Endothelial cell (in vitro differentiated cells): ENCODE results near the gene CCDC180. TPM values are rescaled to one million over a fixed set of nuclear protein-coding genes. Genes with fewer than 3 reads are reported as not detected.

Experiments
- DNase-seq: peaks from one replicate; pipeline ENCODE4 v3.0.0; 2021; ENCODE audit warnings: low spot score
- H3K27ac Mint-ChIP-seq: one replicate; pipeline ENCODE4 v1.8.0; 2021; ENCODE audit warnings: mixed read lengths, inconsistent platforms; ENCODE audit not compliant: unreplicated experiment
- H3K27me3 Mint-ChIP-seq: one replicate; pipeline ENCODE4 v1.8.0; 2021; ENCODE audit warnings: mild to moderate bottlenecking, moderate library complexity, mixed read lengths, inconsistent platforms; ENCODE audit not compliant: unreplicated experiment
- H3K36me3 Mint-ChIP-seq: one replicate; pipeline ENCODE4 v1.8.0; 2021; ENCODE audit warnings: mild to moderate bottlenecking, low read depth, mixed read lengths, inconsistent platforms; ENCODE audit not compliant: unreplicated experiment
- H3K4me1 Mint-ChIP-seq: one replicate; pipeline ENCODE4 v1.8.0; 2021; ENCODE audit warnings: mild to moderate bottlenecking, mixed read lengths, inconsistent platforms; ENCODE audit not compliant: unreplicated experiment
- H3K4me3 Mint-ChIP-seq: one replicate; pipeline ENCODE4 v1.8.0; 2021; ENCODE audit warnings: mild to moderate bottlenecking, mixed read lengths, inconsistent platforms; ENCODE audit not compliant: unreplicated experiment
- H3K9me3 Mint-ChIP-seq: one replicate; pipeline ENCODE4 v1.8.0; 2021; ENCODE audit warnings: mixed read lengths, inconsistent platforms; ENCODE audit not compliant: unreplicated experiment
- total RNA-seq: library from RNA; stranded (reverse); fragmentation: NEBNext Ultra II Directional; extraction: Animal tissue kit (Norgen Biotek cat#: 25700); gene quantifications from one replicate; pipeline ENCODE4 v1.2.1, GENCODE V29; 2021; ENCODE audit not compliant: unreplicated experiment
- TF ChIP-seq, protein P1 (sequence below): fragments of 200-600 bp; sonication (generic); IDR thresholded peaks from one replicate; pipeline ENCODE4 v1.5.0; 2021; ENCODE audit warnings: antibody characterized with exemption; ENCODE audit not compliant: unreplicated experiment

Gene CCDC180
- total RNA-seq, 1 donor from 2014 or later: 7.7 TPM

DNA sequence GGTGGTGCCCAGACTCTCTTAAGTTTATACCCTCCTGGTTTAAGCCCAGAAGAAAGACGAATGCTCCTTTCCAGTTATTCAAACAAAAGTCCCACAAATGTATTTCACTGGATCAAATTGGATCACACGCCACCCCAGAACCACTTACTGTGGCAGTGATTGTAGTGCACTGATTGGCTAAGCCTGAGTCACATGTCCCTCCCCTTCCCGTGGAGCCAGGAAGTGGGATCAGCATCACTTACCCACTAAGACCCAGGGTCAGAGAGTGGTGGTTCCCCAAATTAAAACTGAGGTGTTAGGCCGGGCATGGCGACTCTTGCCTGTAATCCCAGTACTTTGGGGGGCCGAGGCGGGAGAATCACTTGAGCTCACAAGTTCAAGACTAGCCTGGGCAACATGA lies 29.5 kb upstream of the CCDC180 start:
- H3K27ac Mint-ChIP-seq: no peak overlapping the region
- H3K4me3 Mint-ChIP-seq: no peak overlapping the region
- H3K36me3 Mint-ChIP-seq: peaks cover 23% of the 10 kb centered on the region
- H3K27me3 Mint-ChIP-seq: peaks cover 1% of the 10 kb centered on the region
- TF ChIP-seq, protein P1, sequence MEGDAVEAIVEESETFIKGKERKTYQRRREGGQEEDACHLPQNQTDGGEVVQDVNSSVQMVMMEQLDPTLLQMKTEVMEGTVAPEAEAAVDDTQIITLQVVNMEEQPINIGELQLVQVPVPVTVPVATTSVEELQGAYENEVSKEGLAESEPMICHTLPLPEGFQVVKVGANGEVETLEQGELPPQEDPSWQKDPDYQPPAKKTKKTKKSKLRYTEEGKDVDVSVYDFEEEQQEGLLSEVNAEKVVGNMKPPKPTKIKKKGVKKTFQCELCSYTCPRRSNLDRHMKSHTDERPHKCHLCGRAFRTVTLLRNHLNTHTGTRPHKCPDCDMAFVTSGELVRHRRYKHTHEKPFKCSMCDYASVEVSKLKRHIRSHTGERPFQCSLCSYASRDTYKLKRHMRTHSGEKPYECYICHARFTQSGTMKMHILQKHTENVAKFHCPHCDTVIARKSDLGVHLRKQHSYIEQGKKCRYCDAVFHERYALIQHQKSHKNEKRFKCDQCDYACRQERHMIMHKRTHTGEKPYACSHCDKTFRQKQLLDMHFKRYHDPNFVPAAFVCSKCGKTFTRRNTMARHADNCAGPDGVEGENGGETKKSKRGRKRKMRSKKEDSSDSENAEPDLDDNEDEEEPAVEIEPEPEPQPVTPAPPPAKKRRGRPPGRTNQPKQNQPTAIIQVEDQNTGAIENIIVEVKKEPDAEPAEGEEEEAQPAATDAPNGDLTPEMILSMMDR: no peak
- no peaks in the 10 kb centered on the region for H3K9me3 Mint-ChIP-seq
- DNase-seq: no peak
- H3K4me1 Mint-ChIP-seq: no peaks in the 10 kb centered on the region

DNA sequence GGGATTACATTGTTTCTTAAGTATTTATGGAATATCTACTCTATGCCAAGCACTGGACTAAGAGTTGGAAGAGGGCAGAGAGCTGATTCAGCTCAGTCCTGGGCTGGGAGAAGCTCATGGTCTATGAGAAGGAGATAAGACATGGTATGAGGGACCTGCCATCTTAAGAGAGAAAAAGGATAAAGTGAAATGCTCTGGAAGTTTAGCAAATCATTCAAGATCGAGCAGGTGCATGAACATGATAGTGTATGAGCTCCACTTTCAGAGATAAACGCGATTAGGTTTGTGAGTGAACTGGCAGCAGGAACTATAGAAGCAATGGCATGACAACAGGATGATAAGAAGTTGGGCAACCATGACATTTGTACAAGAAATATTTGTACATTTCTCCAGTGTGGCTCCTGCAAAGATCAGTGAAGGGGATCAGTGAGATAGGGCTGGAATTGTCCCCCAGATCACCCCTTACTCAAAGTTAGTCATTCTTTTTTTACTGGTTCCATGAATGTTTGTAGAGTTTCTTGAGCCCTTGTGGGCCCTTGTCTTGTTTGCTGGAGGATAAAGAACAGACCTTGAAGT lies 26.6 kb upstream of the CCDC180 start:
- DNase-seq: no peak
- Mint-ChIP-seq H3K27ac (no peak overlapping the region), H3K4me3 (no peak overlapping the region), H3K9me3 (no peaks in the 10 kb centered on the region), H3K36me3 (peaks cover 39% of the 10 kb centered on the region), H3K27me3 (peaks cover 1% of the 10 kb centered on the region), H3K4me1 (no peaks in the 10 kb centered on the region)
- TF ChIP-seq, protein P1: no peak

DNA sequence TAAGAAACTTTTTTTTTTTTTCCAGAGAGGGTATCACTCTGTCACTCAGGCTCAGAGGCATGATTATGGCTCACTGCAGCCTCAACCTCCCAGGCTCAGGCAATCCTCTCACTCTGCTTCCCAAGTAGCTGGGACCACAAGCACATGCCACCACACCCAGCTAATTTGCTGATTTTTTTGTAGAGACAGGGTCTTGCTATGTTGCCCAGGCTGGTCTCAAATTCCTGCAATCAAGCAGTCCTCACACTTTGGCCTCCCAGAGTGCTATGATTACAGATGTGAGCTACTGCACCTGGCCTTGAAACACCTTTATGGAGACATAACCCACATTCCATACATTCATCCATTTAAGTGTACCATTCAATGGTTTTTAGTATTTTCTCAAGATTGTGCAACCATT lies 23.7 kb upstream of the CCDC180 start:
- no peak for DNase-seq
- Mint-ChIP-seq H3K4me3 (no peak overlapping the region), H3K27ac (no peak overlapping the region), H3K27me3 (no peaks in the 10 kb centered on the region), H3K9me3 (no peaks in the 10 kb centered on the region), H3K36me3 (peaks cover 51% of the 10 kb centered on the region), H3K4me1 (no peaks in the 10 kb centered on the region)
- TF ChIP-seq, protein P1: no peak

DNA sequence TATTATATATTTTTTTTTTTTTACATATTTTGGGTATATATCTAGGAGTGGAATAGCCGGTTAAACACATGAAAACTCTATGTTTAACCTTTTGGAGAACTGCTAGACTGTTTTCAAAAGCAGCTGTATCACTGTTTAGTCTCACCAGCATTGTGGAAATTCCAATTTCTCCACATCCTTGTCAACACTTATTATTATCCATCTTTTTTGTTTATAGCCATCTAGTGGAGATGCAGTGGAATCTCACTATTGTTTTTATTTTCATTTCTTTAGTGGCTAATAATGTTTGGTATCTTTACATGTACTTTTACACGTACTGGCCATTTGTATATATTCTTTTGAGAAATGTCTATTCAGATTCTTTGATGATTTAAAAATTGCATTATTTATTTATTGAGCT lies 22.7 kb upstream of the CCDC180 start:
- no peak overlapping the region for H3K27ac Mint-ChIP-seq
- H3K27me3 Mint-ChIP-seq: peaks cover 2% of the 10 kb centered on the region
- no peak for DNase-seq
- no peaks in the 10 kb centered on the region for H3K9me3 Mint-ChIP-seq
- peaks cover 53% of the 10 kb centered on the region for H3K36me3 Mint-ChIP-seq
- no peak overlapping the region for H3K4me3 Mint-ChIP-seq
- H3K4me1 Mint-ChIP-seq: no peaks in the 10 kb centered on the region
- TF ChIP-seq, protein P1: no peak

DNA sequence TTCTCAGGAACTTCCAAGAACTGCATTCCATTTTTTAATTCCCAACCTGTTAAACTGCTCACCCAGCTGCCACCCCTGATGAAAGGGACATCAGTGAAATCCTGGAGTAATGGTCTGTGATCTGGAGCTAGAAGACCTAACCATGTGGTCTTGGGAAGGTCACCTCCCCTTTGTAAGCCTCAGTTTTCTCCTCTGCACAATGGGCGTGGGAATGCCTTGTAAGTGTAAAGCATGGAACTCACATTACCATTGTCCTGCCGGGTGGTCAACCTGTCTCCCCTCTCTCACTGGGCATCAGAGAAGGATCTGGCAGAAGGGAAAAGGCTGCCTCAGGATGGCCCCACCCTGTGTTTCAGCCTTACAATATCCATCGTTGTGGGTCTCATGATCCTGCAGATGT lies 15.3 kb upstream of the CCDC180 start:
- Mint-ChIP-seq H3K36me3 (peaks cover 52% of the 10 kb centered on the region), H3K27me3 (peaks cover 7% of the 10 kb centered on the region)

More for the DNA sequence above, 15.3 kb upstream of the CCDC180 start:
- TF ChIP-seq, protein P1: no peak
- Mint-ChIP-seq H3K27ac (no peak overlapping the region), H3K4me3 (peak overlapping the region; percentile 47), H3K9me3 (no peaks in the 10 kb centered on the region), H3K4me1 (peaks cover 30% of the 10 kb centered on the region)
- DNase-seq: no peak
